Endothelial cell of umbilical vein (primary cell): ENCODE data around the gene MNT.

ENCODE experiments used
- CTCF ChIP-seq, 2 donors: IDR thresholded peaks; 1 replicate in 1 of 2; 2 replicates in 1 of 2; pipeline ENCODE4 v1.5.1; 2011; ENCODE audit warnings: low read length in 2 of 2, mild to moderate bottlenecking in 2 of 2, moderate library complexity in 2 of 2, control low read depth in 1 of 2, inconsistent platforms in 1 of 2, low read depth in 1 of 2; ENCODE audit not compliant: insufficient read depth in 1 of 2; ENCODE audit errors: extremely low read depth in 1 of 2
- EZH2 ChIP-seq: IDR thresholded peaks from 2 replicates; pipeline ENCODE4 v1.6.1; 2012; ENCODE audit warnings: borderline replicate concordance, low read depth, mild to moderate bottlenecking, moderate library complexity, low read length, inconsistent platforms; ENCODE audit not compliant: severe bottlenecking
- POLR2A ChIP-seq: IDR thresholded peaks from 2 replicates; pipeline ENCODE4 v1.6.1; 2012; ENCODE audit warnings: low read depth, mild to moderate bottlenecking, control low read depth, low read length
- POLR2AphosphoS5 ChIP-seq: IDR thresholded peaks from 2 replicates; pipeline ENCODE4 v1.6.1; 2012; ENCODE audit warnings: low read depth, mild to moderate bottlenecking, control low read depth, low read length, moderate library complexity; ENCODE audit not compliant: insufficient read depth

GRCh38 chr17:2369039-2369438, 31.8 kb downstream of the MNT start:
- TF ChIP-seq POLR2AphosphoS5 = no peak
- TF ChIP-seq CTCF (IDR thresholded peaks at IDR 0.05; ENCODE audit: extremely low read depth in 1 of 2, insufficient read depth in 1 of 2, low read depth in 1 of 2, low read length in 2 of 2) = no peak
- TF ChIP-seq EZH2 = no peak
- no peak for TF ChIP-seq POLR2A
